Mesendoderm (in vitro differentiated cells): Measurements from ENCODE around the gene ROR1.

ENCODE experiments used
- DNase-seq: peaks from one replicate; pipeline ENCODE4 v3.0.0; 2013
- H2AK5ac ChIP-seq: 2 replicates; pipeline ENCODE4 v1.6.1; 2013; ENCODE audit warnings: low read length, inconsistent platforms
- H2BK120ac ChIP-seq: 2 replicates; pipeline ENCODE4 v1.6.1; 2013; ENCODE audit warnings: low read depth, mild to moderate bottlenecking, low read length, moderate library complexity, mixed read lengths
- H2BK15ac ChIP-seq: replicated peaks from 2 replicates; pipeline ENCODE4 v1.6.1; 2013; ENCODE audit warnings: low read depth, mild to moderate bottlenecking, moderate library complexity
- H2BK5ac ChIP-seq: 2 replicates; pipeline ENCODE4 v1.6.1; 2013; ENCODE audit warnings: low read length, inconsistent platforms
- H3K18ac ChIP-seq: 2 replicates; pipeline ENCODE4 v1.6.1; 2013; ENCODE audit warnings: mild to moderate bottlenecking, low read length, mixed read lengths
- H3K23ac ChIP-seq: one replicate; pipeline ENCODE4 v1.6.1; 2013; ENCODE audit warnings: low read length
- H3K27ac ChIP-seq: 2 replicates; pipeline ENCODE4 v1.5.1; 2013; ENCODE audit warnings: low read depth, mild to moderate bottlenecking, inconsistent platforms, low read length, moderate library complexity
- H3K27me3 ChIP-seq: 2 replicates; pipeline ENCODE4 v1.6.1; 2013; ENCODE audit warnings: low read length, control low read depth, mild to moderate bottlenecking, inconsistent platforms; ENCODE audit not compliant: insufficient read depth, poor library complexity
- H3K36me3 ChIP-seq: 2 replicates; pipeline ENCODE4 v1.6.1; 2013; ENCODE audit warnings: low read length, inconsistent platforms; ENCODE audit not compliant: control insufficient read depth, insufficient read depth
- H3K4ac ChIP-seq: one replicate; pipeline ENCODE4 v1.6.1; 2013; ENCODE audit warnings: low read depth, mild to moderate bottlenecking, low read length, moderate library complexity
- H3K4me1 ChIP-seq: 2 replicates; pipeline ENCODE4 v1.6.1; 2013; ENCODE audit warnings: low read depth, low read length, inconsistent platforms; ENCODE audit not compliant: control insufficient read depth
- H3K4me2 ChIP-seq: 2 replicates; pipeline ENCODE4 v1.6.1; 2013; ENCODE audit warnings: low read length
- H3K4me3 ChIP-seq: 2 replicates; pipeline ENCODE4 v1.5.1; 2013; ENCODE audit warnings: mild to moderate bottlenecking, low read length
- H3K56ac ChIP-seq: one replicate; pipeline ENCODE4 v1.6.1; 2013; ENCODE audit warnings: low read length
- H3K79me1 ChIP-seq: 2 replicates; pipeline ENCODE4 v1.6.1; 2013; ENCODE audit warnings: low read length, inconsistent platforms
- H3K79me2 ChIP-seq: 2 replicates; pipeline ENCODE4 v1.6.1; 2013; ENCODE audit warnings: mild to moderate bottlenecking, low read length; ENCODE audit not compliant: control insufficient read depth, insufficient read depth
- H3K9ac ChIP-seq: 2 replicates; pipeline ENCODE4 v1.6.1; 2013; ENCODE audit warnings: low read length, inconsistent platforms
- H4K5ac ChIP-seq: one replicate; pipeline ENCODE4 v1.6.1; 2013; ENCODE audit warnings: low read length
- H4K8ac ChIP-seq: one replicate; pipeline ENCODE4 v1.6.1; 2013; ENCODE audit warnings: low read depth, mild to moderate bottlenecking, control low read depth, low read length, moderate library complexity
- WGBS: extraction: QIAGEN DNeasy Blood & Tissue Kit; methylation state at CpG from one replicate; pipeline ENCODE4 v1.1.7; 2013; ENCODE audit warnings: low lambda C conversion rate, missing lambda C conversion rate; ENCODE audit not compliant: insufficient coverage; ENCODE audit errors: extremely low coverage; 5-methylcytosine and 5-hydroxymethylcytosine counted together

Gene ROR1

GRCh38 chr1:64038119-64038518, 264.3 kb downstream of the ROR1 start:
- Histone ChIP-seq H3K4me3 (no peak overlapping the region), H3K27ac (no peak overlapping the region), H3K18ac (no peak overlapping the region), H3K4me1 (no peaks in the 10 kb centered on the region), H2BK5ac (no peak overlapping the region), H3K36me3 (no peaks in the 10 kb centered on the region), H3K79me1 (no peaks in the 10 kb centered on the region), H3K56ac (no peak overlapping the region), H2BK120ac (no peak overlapping the region), H2AK5ac (no peak overlapping the region), H3K23ac (no peak overlapping the region), H2BK15ac (no peak overlapping the region), H3K27me3 (no peaks in the 10 kb centered on the region), H3K4ac (no peak overlapping the region), H3K4me2 (no peak overlapping the region), H4K8ac (no peak overlapping the region), H3K79me2 (no peaks in the 10 kb centered on the region), H4K5ac (no peak overlapping the region), H3K9ac (no peak overlapping the region)
- no CpG with 5 or more reads among the region's 4 CpGs for WGBS
- no peak for DNase-seq

GRCh38 chr1:64038965-64039364, 265.1 kb downstream of the ROR1 start:
- Histone ChIP-seq H3K4me1 (no peaks in the 10 kb centered on the region), H3K36me3 (no peaks in the 10 kb centered on the region), H3K4ac (no peak overlapping the region), H3K27me3 (no peaks in the 10 kb centered on the region), H2BK120ac (no peak overlapping the region), H3K23ac (no peak overlapping the region), H4K8ac (no peak overlapping the region), H2BK15ac (no peak overlapping the region), H3K18ac (no peak overlapping the region), H2AK5ac (no peak overlapping the region), H4K5ac (no peak overlapping the region), H3K9ac (no peak overlapping the region), H3K79me2 (no peaks in the 10 kb centered on the region), H2BK5ac (no peak overlapping the region), H3K27ac (no peak overlapping the region), H3K4me3 (no peak overlapping the region), H3K4me2 (no peak overlapping the region), H3K79me1 (no peaks in the 10 kb centered on the region), H3K56ac (no peak overlapping the region)
- WGBS, result no CpG with 5 or more reads among the region's 1 CpG
- no peak for DNase-seq

GRCh38 chr1:64039390-64039926, 265.6 kb downstream of the ROR1 start:
- no peak overlapping the region for H4K5ac ChIP-seq
- no peak overlapping the region for H2BK15ac ChIP-seq
- H3K9ac ChIP-seq, result no peak overlapping the region
- WGBS, result no CpG with 5 or more reads among the region's 3 CpGs
- no peak overlapping the region for H3K4ac ChIP-seq
- H3K36me3 ChIP-seq, result no peaks in the 10 kb centered on the region
- H3K23ac ChIP-seq, result no peak overlapping the region
- H2BK120ac ChIP-seq, result no peak overlapping the region
- no peak overlapping the region for H2AK5ac ChIP-seq
- H3K56ac ChIP-seq, result no peak overlapping the region
- H4K8ac ChIP-seq, result no peak overlapping the region
- H3K27ac ChIP-seq, result no peak overlapping the region
- H3K4me2 ChIP-seq, result no peak overlapping the region
- H3K4me3 ChIP-seq, result no peak overlapping the region
- H3K79me2 ChIP-seq, result no peaks in the 10 kb centered on the region
- no peak for DNase-seq
- no peak overlapping the region for H2BK5ac ChIP-seq
- H3K18ac ChIP-seq, result no peak overlapping the region
- no peaks in the 10 kb centered on the region for H3K4me1 ChIP-seq
- no peaks in the 10 kb centered on the region for H3K79me1 ChIP-seq
- H3K27me3 ChIP-seq, result no peaks in the 10 kb centered on the region

GRCh38 chr1:64041371-64042131, 267.7 kb downstream of the ROR1 start:
- no peak for DNase-seq
- Histone ChIP-seq H3K18ac (no peak overlapping the region), H3K27me3 (no peaks in the 10 kb centered on the region), H3K79me1 (no peaks in the 10 kb centered on the region), H3K56ac (no peak overlapping the region), H3K27ac (no peak overlapping the region), H3K4me1 (no peaks in the 10 kb centered on the region), H4K8ac (no peak overlapping the region), H3K9ac (no peak overlapping the region), H3K4me3 (no peak overlapping the region), H2AK5ac (no peak overlapping the region), H2BK5ac (no peak overlapping the region), H2BK120ac (no peak overlapping the region), H3K4me2 (no peak overlapping the region), H4K5ac (no peak overlapping the region), H2BK15ac (no peak overlapping the region), H3K23ac (no peak overlapping the region), H3K79me2 (no peaks in the 10 kb centered on the region), H3K36me3 (no peaks in the 10 kb centered on the region), H3K4ac (no peak overlapping the region)
- no CpG with 5 or more reads among the region's 3 CpGs for WGBS

GRCh38 chr1:64042331-64043100, 268.7 kb downstream of the ROR1 start:
- Histone ChIP-seq H3K4me1 (no peaks in the 10 kb centered on the region), H3K4me2 (no peak overlapping the region), H2BK15ac (no peak overlapping the region), H2BK120ac (no peak overlapping the region), H3K9ac (no peak overlapping the region), H3K56ac (no peak overlapping the region), H3K23ac (no peak overlapping the region), H3K27ac (no peak overlapping the region), H2AK5ac (no peak overlapping the region), H3K4ac (no peak overlapping the region), H3K36me3 (no peaks in the 10 kb centered on the region), H3K4me3 (no peak overlapping the region), H3K79me2 (no peaks in the 10 kb centered on the region), H3K18ac (no peak overlapping the region), H3K27me3 (no peaks in the 10 kb centered on the region), H2BK5ac (no peak overlapping the region), H3K79me1 (no peaks in the 10 kb centered on the region), H4K8ac (no peak overlapping the region), H4K5ac (no peak overlapping the region)
- DNase-seq, result no peak
- no CpG with 5 or more reads among the region's 10 CpGs for WGBS
